GM18520 (cell line): ENCODE measurements around the gene MOB1B.
"Not testable (repeated sequence)": the region's sequence is repeated elsewhere in the genome, so short reads cannot be mapped to it uniquely, and the experiment has no call there.

Source experiments
- ATAC-seq: cut with Tn5 transposase; IDR thresholded peaks from one replicate; pipeline ENCODE4 v1.9.1; 2021; ENCODE audit not compliant: unreplicated experiment

Gene MOB1B

GRCh38 chr4:70948665-70949260 lies 46.6 kb downstream of the MOB1B start:
- ATAC-seq = no peak

DNA sequence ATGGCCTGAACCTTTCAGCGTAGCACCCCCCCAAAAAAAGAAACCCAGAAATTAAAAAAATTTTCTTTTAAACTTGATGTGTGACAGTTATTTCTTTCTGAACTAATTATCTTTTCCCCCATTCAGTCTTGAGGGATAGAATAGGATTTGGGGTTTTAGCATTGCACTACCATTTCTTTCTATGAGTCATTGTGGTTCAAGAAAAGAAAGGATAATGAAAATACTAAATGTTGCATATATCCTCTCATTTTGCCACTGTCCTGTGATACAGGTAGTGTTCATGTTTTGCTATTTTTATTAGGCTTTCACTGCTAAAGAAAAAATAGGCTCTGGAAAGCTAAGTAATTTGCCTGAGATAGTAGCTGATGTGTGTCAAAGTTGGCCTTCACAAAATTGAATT lies 51.9 kb downstream of the MOB1B start:
- ATAC-seq = no peak

DNA sequence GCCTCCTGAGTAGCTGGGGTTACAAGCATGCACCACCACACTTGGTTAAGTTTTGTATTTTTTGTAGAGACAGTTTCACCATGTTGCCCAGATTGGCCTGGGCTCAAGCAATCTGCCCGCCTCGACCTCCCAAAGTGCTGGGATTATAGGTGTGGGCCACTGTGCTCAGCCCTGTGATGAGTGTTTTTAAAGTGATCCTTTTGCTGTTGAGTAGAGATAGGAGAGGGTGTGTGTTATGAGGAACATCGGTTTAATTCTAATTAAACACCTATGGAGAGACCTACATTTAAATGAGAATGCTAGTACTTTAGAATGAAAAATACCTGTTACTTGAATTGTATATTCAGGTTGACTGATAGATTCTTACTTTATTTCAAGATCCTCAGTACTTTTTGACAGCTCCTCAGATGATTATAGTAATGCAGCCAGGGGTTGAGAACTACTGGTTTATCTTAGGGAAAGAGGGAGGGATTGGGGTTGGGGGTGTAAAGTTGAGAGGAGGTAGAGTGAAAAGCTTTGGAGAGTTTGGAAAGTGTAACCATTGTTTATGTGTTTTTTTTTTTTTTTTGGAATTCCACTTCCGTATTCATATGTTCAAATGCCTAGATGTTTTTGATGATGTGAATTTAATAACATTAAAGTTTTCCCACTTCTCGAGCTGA lies 54.5 kb downstream of the MOB1B start:
- ATAC-seq = no peak

- no peak for ATAC-seq
These were observed 56.5 kb downstream of the MOB1B start for GRCh38 chr4:70958681-70959080.

DNA sequence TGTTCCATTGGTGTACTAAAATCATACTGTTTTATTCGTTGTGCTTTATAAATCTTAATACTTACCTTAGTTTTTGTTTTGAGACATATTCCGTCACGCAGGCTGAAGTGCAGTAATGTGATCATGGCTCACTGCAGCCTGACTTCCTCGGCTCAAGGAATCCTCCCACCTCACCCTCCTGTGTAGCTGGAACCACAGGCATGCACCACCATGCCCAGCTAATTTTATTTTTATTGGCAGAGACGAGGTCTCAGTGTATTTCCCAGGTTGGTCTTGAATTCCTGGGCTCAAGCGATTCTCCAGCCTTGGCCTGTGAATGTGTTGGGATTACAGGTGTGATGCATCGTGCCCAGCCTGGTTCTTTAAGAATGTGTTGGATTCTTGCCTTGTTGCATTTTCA lies 66.9 kb downstream of the MOB1B start:
- no peak for ATAC-seq

DNA sequence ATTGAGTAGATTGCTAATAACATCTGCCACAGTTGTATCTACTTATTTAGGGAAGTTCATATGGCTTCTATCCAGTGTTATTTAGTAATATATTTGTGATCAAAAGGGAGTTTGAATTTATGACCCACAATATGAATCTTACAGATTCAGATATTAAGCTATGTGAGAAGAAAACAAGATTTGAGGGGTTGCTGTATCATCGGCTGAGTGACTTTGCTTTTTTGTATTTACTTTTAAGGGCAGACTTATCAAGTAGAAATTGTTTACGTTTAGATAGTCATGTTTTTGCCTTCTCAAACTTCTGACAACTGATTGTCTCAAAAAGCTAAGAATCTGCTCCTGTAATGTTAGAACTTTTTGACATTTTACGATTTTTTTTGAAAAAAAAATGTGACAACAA lies 74.1 kb downstream of the MOB1B start:
- no peak for ATAC-seq

DNA sequence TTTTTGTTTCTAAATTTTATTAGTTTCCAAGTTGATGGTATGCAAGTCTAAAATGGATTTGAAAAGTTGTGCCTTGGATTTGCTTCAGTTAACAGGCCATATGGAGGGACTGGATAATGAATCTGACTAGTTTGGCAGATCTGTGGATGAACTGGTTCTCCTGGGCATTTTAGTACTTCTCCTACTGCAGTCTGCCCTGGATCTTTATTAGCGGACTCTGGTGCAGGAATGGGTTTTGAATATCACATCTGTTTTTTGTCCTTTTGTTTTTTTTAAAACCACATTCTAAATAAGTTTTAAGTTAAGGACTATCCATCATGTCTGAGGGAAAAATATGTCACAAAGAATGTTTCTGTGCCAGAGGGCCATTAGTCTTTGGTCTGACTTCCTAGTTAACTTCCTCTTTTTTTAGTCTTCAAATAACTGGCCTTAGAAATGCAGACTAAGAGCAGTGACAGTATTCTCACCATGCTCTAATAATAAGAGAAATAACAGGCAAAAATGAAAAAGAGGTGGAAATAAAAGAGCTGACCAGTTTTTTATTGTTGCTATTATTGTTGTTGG lies 77.4 kb downstream of the MOB1B start:
- ATAC-seq = no peak

DNA sequence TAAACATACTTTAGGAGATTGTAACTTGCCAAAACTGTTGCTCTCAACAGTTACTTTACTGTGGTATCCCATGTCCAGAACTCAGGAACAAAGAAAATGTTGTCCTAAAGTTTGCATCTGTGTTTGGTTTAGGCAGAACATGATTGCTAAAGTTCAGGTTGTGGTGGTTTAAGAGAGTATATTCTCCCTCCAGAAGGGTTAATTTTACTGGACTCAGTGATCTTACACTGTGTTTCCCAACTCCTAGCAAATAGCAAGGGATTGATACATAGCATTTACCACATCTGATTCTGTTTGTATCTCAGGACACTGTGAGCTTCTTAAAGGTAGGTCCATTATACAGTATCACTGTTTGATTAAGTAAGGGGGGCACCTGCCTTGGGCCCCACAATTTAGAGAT lies 78.0 kb downstream of the MOB1B start:
- ATAC-seq = no peak

DNA sequence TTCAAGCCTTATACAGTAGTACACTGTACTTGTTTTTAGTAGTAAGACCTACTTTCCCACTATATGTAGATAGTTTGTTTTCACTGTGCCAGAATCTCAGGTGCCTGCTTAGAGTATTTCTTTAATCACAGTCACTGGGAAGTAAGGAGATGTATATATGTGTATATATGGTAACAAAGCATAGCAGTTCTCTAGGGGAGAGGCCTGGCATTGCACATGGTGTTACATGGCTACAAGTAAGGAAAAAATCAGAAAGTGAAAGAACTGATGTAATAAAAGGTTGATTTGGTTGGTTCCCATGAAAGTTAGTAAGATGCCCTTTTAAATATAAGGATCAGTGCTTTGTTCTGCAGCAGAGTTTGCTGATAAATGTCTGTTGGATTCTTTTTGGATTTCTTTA lies 81.9 kb downstream of the MOB1B start:
- ATAC-seq = no peak

DNA sequence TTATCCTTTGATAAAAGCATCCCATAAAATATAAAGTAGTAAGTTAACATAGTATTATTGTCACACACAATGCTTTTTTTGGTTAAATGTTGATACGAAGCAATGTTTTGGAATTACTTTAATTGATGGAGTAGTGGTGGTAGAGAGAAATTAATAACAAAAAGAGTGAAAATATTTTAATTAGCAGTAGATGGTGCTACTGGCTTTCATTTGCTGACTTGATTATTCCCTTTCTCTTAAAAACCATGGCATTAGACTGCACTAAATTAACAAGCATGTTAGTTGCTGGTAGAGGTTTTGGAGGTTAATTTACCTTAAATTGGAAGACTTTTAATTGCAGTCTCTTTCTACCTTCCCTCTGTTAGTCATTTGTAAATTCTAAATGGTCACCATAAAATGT lies 82.4 kb downstream of the MOB1B start:
- ATAC-seq = no peak

GRCh38 chr4:70991596-70991995 lies 89.4 kb downstream of the MOB1B start:
- ATAC-seq = no peak

DNA sequence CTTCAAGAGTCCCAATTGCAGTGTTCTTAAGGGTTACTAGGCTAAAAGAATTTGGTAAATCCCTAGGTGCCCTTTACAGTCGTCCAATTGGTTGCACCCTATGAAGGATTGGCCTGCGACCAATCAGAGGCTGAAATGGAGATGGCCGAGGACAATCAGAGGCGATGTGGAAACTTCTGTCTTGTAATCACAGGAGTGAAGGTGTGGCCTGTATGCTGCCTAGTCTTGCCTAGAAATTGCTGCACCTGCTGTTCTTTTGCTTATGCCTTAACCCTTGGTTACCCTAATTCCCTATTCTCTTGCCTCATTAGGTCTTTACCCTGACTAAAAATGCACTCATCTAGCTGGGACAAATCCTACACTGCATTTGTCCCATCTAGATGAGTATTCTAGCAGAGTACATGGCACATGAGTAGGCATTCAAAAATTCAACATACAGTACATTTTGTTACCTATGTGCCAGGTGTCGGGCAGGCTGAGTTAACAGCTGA lies 90.3 kb downstream of the MOB1B start:
- no peak for ATAC-seq

DNA sequence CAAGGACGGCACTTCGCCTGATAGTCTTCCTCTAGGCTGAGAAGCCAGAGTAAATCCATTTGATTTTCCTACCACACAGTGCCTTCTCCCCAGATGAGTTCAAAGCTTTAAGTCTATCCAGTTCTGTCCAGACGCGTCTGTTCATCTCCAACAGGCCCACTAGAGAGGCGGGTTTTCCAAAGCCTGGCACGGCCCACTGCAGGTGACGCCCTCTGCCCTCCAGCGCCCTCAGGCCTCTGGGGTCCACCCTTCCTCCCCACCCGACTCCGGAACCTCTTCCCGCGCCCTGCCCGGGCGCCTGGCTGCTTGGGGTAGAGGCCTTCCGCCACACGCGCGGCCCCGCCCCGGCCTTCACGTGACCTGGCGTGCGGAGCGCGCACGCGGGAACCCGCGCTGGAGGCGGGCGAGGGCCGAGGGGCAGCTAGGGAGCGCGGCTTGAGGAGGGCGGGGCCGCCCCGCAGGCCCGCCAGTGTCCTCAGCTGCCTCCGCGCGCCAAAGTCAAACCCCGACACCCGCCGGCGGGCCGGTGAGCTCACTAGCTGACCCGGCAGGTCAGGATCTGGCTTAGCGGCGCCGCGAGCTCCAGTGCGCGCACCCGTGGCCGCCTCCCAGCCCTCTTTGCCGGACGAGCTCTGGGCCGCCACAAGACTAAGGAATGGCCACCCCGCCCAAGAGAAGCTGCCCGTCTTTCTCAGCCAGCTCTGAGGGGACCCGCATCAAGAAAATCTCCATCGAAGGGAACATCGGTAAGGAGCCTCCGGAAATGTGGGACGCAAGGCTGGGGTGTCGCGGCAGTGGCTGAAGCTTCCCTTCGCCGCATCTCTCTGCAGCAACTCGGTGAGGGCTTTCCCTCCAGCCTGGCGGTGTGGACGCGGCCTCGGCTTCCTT lies 91.3 kb downstream of the MOB1B start, which contains the start of gene DCK:
TSS of gene DCK (plus strand) at position 469 of the 888 bp plus-strand sequence. CDS start at position 656, 187 bp downstream.
- peak; percentile 85 for ATAC-seq

DNA sequence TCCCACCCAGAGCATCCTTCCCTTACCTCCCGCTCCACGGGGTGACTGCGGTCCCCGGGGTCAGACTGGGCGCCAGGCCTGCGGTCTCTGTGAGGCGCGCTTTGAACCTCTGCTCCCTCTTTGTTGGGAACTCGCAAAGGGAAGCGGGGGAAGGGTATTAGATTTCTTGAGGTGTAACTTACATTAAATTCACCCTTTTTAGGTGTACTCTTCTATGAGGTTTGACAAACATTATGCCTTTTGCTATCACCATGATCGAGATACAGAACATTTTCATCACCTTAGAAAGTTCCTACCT lies 91.8 kb downstream of the MOB1B start:
- ATAC-seq = no peak

DNA sequence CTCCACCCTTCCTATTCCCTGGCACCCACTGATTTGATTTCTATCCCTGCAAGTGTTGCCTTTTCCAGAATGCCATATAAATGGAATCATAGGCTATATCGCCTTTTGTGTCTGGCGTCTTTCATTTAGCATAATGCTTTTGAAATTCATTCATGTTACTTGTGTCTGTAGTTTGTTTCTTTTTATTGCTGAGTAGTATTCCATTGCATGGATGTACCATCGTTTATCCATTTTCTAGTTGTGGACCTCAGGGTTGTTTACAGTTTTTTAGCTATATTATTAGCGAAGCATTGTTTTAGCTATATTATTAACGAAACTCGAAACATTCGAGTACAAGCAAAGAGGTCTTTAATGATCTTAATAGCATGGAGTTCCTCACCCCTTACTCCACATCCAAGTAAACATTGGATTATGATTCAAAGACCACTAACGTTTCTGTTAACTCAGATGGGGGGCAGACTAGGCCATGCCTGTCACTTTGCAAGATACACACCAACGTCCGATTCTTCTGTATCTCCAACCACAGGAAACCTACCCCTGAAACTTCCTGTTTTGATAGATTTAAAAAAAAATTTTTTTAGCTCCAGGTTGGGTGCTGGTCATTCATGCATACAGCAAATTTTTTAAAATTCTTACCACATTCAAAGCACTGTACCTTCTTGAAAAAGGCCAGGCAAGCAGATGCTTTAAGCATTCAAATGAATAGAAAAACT lies 92.4 kb downstream of the MOB1B start:
- ATAC-seq = peak; percentile 30

DNA sequence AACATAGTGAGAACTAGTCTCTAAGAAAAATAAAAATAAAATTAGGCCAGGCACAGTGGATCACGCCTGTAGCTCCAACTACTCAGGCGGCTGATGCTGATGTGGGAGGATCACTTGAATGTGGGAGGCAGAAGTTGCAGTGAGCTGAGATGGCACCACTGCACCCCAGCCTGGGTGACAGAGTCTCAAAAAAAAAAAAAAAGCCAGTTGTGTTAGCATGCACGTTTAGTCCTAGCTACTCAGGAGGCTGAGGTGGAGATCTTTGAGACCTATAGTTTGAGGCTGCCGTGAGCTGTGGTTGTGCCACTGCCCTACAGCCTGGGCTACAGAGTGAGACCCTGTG lies 93.8 kb downstream of the MOB1B start:
- ATAC-seq = no peak

DNA sequence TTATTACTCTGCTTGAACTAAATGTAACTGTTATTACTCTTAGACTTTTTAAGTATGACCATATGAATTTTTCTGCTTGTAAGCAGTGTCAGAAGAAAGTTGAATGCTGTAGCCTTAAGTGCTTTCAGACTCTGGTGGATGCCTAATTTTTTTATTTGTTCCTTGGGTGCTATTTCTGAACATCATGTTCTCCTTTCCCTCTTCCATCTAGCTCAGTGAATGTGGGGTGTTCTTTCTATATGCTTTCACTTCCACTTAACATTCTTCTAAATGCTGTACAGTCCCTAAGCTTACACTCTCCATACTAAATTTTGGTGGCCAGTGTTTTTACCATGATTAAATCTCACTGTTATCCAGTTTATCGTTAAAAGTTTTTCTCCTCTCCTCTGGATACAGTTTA lies 94.9 kb downstream of the MOB1B start:
- ATAC-seq = no peak

- ATAC-seq = no peak
These were observed 95.4 kb downstream of the MOB1B start for GRCh38 chr4:70997546-70997945.

GRCh38 chr4:70999639-71000038 lies 97.5 kb downstream of the MOB1B start:
- not testable (repeated sequence) for ATAC-seq

DNA sequence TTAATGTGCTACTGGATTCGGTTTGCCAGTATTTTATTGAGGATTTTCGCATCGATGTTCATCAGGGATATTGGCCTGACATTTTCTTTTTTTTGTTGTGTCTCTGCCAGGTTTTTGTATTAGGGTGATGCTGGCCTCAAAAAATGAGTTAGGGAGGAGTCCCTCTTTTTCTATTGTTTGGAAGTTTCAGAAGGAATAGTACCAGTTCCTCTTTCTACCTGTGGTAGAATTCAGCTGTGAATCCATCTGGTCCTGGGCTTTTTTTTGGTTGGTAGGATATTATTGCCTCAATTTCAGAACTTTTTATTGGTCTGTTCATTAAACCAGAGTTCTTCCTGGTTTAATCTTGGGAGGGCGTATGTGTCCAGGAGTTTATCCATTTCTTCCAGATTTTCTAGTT lies 99.2 kb downstream of the MOB1B start:
- not testable (repeated sequence) for ATAC-seq

GRCh38 chr4:71004281-71004851 lies 102.2 kb downstream of the MOB1B start:
- no peak for ATAC-seq
